Endothelial cell of umbilical vein (primary cell): ENCODE data around the gene FBXO10.

Experiments used
- CTCF ChIP-seq, 2 donors: IDR thresholded peaks; 1 replicate in 1 of 2; 2 replicates in 1 of 2; pipeline ENCODE4 v1.5.1; 2011; ENCODE audit warnings: low read length in 2 of 2, mild to moderate bottlenecking in 2 of 2, moderate library complexity in 2 of 2, control low read depth in 1 of 2, inconsistent platforms in 1 of 2, low read depth in 1 of 2; ENCODE audit not compliant: insufficient read depth in 1 of 2; ENCODE audit errors: extremely low read depth in 1 of 2
- EZH2 ChIP-seq: IDR thresholded peaks from 2 replicates; pipeline ENCODE4 v1.6.1; 2012; ENCODE audit warnings: borderline replicate concordance, low read depth, mild to moderate bottlenecking, moderate library complexity, low read length, inconsistent platforms; ENCODE audit not compliant: severe bottlenecking
- JUN ChIP-seq: IDR thresholded peaks from 2 replicates; pipeline ENCODE4 v1.6.1; 2011; ENCODE audit warnings: borderline replicate concordance, low read depth; ENCODE audit not compliant: insufficient read length, insufficient read depth
- MAX ChIP-seq: IDR thresholded peaks from 2 replicates; pipeline ENCODE4 v1.6.1; 2011; ENCODE audit not compliant: insufficient read depth, insufficient read length
- MYC ChIP-seq: IDR thresholded peaks from one replicate; pipeline ENCODE4 v1.6.1; 2011; ENCODE audit warnings: mild to moderate bottlenecking, low read depth, low read length
- POLR2A ChIP-seq: IDR thresholded peaks from 2 replicates; pipeline ENCODE4 v1.6.1; 2012; ENCODE audit warnings: low read depth, mild to moderate bottlenecking, control low read depth, low read length
- POLR2AphosphoS5 ChIP-seq: IDR thresholded peaks from 2 replicates; pipeline ENCODE4 v1.6.1; 2012; ENCODE audit warnings: low read depth, mild to moderate bottlenecking, control low read depth, low read length, moderate library complexity; ENCODE audit not compliant: insufficient read depth

DNA sequence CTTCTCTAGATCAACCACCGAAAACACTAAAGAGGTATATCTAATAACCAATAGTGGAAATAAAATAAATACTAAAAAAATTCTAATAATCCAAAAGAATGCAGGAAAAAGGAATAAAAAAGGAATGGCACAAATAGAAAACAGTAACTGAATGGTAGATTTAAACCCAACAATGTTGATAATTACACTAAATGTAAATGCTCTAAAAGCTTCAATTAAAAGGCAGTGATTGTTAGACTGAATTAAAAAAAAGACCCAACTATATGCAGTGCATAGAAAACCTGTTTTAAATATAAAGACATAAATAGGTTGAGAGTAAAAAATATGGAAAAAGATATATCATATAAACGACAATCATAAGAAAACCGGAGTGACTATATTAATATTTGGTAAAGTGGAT, 101.7 kb downstream of the FBXO10 start:
- TF ChIP-seq CTCF (IDR thresholded peaks at IDR 0.05; ENCODE audit: extremely low read depth in 1 of 2, insufficient read depth in 1 of 2, low read depth in 1 of 2, low read length in 2 of 2): no peak
- TF ChIP-seq JUN: no peak
- no peak for TF ChIP-seq POLR2A
- no peak for TF ChIP-seq MAX
- TF ChIP-seq POLR2AphosphoS5: no peak
- no peak for TF ChIP-seq MYC
- TF ChIP-seq EZH2: no peak
